HG03135 (cell line): ENCODE results near the gene COG4.
A peak's percentile ranks its signal among the peaks of the same experiment; 100 is the strongest.

Experiments used
- ATAC-seq: cut with Tn5 transposase; IDR thresholded peaks from one replicate; pipeline ENCODE4 v1.9.1; 2021; ENCODE audit warnings: mild to moderate bottlenecking, moderate library complexity; ENCODE audit not compliant: unreplicated experiment

The COG4 gene

DNA sequence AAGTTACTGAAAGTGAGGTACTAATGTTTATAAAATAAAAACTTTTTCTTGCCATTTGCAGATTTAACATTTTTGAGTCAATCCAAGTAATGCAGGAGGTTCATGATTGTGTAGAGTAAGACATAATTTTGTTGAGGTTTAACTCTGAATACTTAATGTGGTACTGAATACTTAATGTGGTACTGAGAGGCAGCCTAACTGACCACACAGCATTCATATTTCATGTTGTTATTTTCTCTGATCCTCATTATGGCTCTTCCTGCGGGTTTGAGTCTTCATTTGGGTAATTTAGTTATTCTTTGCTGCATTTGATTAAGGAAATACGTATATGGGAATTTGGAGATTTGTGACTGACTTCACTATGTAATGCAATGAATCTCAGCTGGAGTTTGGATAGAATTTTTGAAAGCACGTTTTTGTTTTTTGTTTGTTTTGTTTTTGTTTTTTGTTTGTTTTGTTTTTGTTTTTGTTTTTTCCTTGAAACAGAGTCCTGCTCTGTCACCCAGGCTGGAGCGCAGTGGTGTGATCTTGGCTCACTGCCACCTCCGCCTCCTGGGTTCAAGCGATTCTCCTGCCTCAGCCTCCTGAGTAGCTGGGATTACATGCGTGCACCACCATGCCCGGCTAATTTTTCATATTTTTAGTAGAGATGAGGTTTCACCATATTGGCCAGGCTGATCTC, 4.1 kb upstream of the COG4 start:
- no peak for ATAC-seq

DNA sequence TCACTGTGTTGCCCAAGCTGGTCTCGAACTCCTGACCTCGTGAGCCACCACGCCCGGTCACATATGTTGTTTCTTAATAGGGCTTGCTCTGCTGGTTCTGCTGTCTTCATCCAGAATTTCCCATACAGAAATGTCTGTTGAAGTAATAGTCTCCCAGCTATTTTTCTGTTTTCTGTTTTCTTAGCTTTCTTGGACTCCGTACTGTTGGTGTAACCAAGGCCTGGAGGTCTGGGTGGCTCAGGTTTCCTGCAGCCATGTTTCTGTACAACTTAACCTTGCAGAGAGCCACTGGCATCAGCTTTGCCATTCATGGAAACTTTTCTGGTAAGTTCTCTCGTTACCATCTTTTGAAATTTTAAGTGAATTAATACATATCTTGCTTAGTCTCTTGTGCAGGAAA, 3.0 kb upstream of the COG4 start:
- ATAC-seq, result no peak

- peak; percentile 7 for ATAC-seq
Observed at GRCh38 chr16:70524399-70524825, 1.1 kb upstream of the COG4 start.

DNA sequence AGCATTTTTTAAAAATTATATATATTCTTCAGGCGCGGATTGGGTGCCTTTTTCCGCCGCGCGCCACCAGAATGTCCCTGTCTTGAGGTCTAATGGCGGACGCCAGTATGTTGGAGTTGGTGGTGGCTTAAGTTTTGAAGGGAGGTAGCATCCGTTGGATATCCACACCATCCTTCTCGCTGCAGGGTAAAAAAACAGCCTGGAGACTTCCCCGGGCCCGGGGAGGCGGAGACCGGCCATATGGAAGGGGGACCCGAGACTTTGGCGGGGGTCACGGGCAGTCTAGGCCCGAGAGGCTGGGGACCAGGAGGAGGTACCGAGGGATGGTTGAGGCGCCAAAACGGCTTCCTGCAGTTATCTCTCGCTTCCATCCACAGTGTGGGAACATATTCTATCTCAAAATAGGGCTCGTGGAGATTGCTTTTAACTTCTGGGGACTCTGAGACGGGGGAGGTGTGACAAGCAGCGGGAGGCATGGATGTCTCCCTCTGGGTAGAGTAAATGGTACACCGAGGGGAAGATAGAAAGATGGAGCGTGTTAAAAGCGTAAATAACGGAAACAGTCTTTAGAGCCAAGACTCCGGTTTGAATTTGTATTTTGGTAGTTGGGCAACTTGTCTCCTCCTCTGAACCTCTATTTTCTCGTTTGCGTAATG, 517 bp upstream of the COG4 start, which contains the start of gene SF3B3:
Gene SF3B3, plus strand, starts transcription at position 74 of the 656 bp plus-strand sequence. CDS start 2,841 bp downstream, outside the sequence.
- peak; percentile 53 for ATAC-seq

GRCh38 chr16:70522216-70523075, 908 bp downstream of the COG4 start:
- no peak for ATAC-seq

DNA sequence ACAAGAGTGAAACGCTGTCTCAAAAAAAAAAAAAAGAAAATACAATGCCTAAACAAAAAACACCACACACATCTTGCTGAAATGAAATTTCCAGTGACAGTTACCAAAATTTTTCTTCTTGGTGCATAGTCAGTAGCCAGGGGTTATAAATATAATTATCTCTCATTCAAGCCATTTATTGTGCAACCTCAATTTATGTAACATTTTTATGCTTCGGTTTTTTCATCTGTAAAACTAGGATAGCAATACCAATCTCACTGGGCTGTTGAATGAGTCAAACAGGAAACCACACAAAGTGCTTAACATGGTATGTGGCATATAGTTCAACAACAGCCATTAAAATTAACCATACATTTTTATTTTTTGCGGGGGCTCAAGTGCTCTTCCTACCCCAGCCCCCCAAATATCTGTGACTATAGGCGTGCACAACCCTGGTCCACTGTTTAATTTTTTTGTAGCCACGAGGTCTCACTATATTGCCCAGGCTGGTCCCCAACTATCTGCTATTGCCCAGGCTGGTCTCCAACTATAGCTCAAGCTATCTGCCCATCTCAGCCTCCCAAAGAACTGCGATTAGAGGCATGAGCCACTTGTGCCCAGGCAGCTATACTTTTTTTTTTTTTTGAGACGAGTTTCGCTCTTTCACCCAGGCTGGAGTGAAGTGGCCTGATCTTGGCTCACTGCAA, 2.6 kb downstream of the COG4 start:
- no peak for ATAC-seq

DNA sequence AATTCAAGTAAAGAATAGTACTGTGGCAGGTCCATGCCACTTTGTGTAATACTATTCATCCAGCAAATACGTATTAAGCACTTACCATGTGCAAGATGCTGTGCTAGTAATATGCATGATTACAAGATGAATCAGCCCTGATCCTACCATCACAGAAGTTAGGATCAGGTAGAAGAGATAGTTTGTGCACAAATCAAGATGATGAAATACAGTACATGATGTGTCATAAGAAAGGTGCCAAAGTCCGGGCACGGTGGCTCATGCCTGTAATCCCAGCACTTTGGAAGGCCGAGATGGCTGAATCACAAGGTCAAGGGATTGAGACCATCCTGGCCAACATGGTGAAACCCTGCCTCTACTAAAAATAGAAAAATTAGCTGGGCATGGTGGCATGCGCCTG, 10.9 kb downstream of the COG4 start:
- no peak for ATAC-seq

GRCh38 chr16:70511833-70512232, 11.5 kb downstream of the COG4 start:
- no peak for ATAC-seq

GRCh38 chr16:70510216-70510615, 13.1 kb downstream of the COG4 start:
- ATAC-seq, result no peak

GRCh38 chr16:70508752-70509151, 14.6 kb downstream of the COG4 start:
- no peak for ATAC-seq

DNA sequence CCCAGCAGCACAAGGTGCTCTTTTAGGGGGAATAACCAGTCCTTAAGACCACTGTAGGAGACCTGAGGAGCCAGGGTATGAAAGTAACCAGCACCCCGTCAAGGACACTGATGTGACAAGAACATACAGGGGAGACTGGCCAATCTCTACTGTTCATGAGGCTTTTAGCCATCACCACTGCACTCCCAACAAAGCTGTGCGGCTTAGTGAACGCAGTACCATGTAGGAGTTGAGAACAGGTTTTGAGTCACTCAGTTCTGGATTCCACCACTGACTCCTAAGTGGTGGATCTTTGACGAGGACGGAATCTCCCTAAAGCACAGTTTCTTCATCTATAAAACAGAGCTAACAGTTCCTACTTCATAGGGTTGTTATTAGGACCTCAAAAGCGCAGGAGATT, 26.8 kb downstream of the COG4 start:
- ATAC-seq, result no peak

DNA sequence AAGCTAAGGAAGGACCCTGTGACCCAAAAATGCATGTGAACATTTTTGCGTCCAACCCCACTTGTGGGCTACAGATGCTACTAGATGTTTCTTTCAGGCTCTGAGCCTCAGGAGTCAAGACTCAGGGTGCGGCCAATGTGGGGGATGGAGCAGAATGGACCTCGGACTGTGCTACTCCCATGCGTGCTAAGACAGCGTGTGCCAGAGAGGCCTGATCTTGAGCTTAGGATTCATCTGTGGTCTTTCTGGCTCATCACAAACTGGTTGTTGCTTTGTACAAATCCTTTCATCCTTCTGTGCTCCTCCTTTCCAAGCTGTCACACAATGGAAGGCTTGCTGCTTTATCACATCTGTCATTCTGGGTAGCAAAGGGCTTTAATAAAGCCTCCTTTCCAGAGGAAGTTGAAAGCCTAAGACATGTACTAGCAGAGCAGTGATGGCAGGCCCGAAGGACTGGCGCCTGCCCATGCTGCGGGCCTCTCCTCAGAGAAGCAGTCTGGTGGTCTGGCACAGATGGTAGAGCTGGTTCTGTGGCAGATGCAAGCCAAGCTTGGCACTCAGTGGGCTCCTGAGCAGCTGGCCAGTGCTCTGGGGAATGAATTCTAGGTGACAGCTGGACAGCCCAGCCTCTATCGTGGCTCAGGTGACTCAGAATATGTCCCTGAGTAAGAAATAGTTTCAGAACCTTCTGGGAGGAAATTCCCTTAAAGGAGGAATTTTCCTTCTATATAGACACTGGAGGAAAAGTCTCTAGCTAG, 27.8 kb downstream of the COG4 start:
- no peak for ATAC-seq

DNA sequence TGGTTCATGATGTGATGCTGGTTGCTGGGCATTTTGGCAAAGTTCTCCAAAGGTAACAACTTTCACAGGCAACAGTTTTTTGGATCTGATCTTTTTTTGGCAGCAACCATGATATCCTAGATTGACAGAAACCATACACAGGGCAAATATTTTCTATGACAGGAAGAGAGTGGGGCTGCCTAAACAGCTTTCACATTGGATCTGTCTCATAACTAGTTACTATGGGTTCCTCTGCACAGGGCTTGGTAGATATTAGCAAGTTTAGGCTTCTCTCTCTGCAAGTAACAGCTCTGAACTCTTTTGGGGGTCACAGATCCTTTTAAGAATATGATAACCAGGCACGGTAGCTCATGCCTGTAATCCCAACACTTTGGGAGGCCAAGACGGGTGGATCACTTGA, 28.6 kb downstream of the COG4 start:
- ATAC-seq, result no peak

- ATAC-seq, result no peak
Observed at GRCh38 chr16:70494202-70494770, 29.1 kb downstream of the COG4 start.

DNA sequence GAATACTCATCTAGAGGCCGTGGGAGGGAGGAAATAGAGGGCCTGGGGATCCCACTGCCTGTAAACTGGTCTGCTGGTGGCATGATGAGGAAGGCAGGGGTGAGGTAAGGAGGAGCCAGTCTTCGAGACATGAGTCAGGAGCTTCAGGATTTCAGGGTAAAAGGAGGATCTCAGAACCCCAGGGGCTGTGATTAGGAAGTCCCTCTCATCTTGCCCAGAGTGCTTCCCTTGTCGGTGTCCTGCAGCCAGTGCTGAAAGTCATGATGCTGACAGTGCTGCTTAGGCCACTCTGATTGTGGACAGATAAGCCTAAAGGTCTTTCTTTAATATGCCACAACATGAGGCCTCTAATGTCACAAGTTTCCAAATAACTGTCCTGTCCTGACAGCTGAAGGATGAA, 29.6 kb downstream of the COG4 start:
- no peak for ATAC-seq

- ATAC-seq, result no peak
Observed at GRCh38 chr16:70490261-70490660, 33.1 kb downstream of the COG4 start.

DNA sequence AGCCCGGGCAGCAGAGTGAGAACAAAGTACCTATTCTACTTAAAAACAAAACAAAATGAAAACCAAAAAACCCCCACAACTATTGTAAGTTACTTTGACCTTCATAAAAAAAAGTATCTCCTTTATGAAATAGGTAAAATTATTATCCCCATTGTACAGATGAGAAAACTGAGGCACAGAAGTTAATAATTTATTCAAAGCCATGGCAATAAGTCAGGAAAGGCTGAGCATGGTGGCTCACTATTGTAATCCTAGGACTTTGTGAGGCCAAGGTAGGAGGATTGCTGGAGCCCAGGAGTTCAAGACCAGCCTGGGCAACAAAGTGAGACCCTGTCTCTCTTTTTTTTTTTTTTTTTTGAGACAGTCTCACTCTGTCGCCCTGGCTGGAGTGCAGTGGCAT, 38.5 kb downstream of the COG4 start:
- ATAC-seq, result no peak

DNA sequence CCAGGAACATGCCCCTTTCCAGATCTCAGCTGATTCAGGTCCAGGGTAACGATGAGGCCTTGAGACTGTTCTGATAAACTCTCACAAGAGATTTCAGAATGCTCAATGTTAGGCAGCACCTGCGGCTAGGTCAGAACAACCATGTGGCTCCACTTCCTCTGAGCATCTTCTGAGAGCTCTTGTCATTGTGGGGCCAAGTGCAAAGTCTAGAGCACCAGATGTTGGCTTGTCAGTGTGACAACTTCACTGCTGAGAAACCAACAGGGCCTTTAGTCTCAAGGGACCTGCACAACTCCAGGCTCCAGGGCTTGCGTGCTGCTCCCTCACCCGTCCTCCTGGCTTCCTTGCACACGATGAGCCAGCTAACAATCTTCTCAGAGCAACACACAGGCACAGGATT, 39.9 kb downstream of the COG4 start:
- ATAC-seq, result no peak

GRCh38 chr16:70482624-70483023, 40.7 kb downstream of the COG4 start:
- ATAC-seq, result no peak

- ATAC-seq, result no peak
Observed at GRCh38 chr16:70481929-70482536, 41.3 kb downstream of the COG4 start.
